KBM-7 (cell line): ENCODE data around the gene CMIP.

ENCODE experiments used
- DNase-seq: peaks from one replicate; pipeline ENCODE4 v3.0.0-alpha.2; 2015
- in situ Hi-C: fragments of 300-500 bp; cut with MboI; formaldehyde crosslinking; loops from 2 replicates; pipeline ENCODE4 v1.14.3; 2020; ENCODE audit warnings: low sequenced_read_pairs, low pct_unique_long_range_greater_than_20kb, mixed read lengths

Gene CMIP

DNA sequence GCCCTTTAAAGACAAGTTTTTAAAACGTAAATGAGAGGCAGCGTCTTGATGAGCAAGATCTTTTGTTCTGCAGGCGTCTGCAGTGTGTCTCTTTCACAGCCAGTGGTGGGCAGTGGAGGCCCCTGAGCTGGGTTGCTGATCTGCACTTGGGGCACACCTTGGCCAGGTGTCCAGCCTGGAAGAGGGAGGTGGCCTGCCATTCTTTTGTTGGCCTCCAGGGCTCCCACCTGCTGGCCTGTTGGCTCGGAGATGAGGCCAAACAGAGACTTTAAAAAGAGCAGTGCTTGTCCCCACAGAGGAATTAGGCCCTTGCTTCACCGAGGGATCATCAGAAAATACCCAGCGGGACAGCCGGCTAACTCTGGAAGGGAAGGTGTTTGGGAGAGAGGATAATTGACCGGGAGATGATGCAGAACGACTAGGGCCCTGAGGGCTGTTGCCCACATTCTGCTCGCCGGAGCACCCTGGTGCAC lies 188.6 kb downstream of the CMIP start:
- DNase-seq = no peak
- in situ Hi-C loops = no loop called here

DNA sequence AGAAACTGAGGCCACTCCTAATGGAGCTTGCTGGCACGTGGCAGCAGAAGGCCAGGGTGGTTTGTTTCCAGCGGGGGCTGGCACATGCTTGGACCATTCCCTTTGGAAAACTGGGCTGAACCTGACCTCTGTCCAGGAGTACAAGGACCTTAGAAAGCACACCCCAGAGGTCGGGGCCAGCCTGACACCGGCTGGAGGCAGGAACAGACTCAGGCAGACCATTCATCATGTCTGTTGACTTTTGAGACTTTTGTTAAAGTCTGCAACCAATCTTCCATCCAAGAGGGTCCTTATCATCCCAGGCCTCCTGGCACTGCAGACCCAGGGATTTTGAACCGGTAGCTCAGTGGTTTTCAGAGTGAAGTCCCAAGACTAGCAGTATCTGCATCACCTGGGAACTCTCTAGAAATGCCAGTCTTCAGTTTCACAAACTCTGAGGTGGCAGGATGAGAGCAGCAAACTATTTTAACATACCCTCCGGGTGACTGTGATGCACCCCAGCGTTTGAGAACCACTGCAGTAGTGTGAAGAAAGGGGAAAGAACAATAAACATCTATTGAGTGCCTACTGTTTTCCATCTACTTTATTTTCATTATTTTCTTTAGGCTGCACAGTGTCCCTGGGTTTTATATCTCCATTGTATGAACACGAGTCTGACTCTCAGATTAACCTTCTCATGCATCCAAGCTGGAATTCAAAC lies 189.2 kb downstream of the CMIP start:
- no peak for DNase-seq
- in situ Hi-C loops = no loop called here

DNA sequence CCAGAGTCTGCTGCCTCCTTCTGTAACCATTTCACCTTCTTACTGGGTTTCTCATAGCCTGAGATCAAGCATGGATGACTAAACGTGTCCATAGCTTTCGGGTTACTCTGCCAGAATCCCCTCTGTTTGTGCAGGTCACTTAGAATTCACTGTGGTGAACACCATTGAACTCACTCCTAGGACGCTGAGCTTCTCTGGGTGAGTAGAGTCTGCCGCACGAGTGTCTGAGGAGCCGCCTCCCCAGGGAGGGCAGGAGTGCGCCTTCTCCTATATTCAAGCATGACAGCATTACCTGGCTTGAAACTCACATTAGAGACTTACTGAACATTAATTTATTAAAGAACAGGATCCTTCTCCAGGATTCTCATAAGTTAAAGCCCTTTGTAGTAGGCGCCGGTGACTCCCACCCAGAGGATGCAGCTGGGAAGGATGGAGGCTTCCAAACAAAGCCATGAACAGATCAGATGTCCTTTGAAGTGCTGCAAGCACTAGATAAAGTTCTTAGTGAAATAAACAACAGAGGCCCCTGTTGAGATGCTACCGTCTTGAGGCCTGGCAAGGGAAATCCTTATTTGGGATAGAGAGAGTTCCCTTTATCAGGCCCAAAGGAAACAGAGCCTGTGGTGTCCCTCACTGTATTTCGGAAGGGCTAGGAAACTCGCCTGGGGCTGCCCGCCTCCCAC lies 189.9 kb downstream of the CMIP start:
- in situ Hi-C loops = no loop called here

DNA sequence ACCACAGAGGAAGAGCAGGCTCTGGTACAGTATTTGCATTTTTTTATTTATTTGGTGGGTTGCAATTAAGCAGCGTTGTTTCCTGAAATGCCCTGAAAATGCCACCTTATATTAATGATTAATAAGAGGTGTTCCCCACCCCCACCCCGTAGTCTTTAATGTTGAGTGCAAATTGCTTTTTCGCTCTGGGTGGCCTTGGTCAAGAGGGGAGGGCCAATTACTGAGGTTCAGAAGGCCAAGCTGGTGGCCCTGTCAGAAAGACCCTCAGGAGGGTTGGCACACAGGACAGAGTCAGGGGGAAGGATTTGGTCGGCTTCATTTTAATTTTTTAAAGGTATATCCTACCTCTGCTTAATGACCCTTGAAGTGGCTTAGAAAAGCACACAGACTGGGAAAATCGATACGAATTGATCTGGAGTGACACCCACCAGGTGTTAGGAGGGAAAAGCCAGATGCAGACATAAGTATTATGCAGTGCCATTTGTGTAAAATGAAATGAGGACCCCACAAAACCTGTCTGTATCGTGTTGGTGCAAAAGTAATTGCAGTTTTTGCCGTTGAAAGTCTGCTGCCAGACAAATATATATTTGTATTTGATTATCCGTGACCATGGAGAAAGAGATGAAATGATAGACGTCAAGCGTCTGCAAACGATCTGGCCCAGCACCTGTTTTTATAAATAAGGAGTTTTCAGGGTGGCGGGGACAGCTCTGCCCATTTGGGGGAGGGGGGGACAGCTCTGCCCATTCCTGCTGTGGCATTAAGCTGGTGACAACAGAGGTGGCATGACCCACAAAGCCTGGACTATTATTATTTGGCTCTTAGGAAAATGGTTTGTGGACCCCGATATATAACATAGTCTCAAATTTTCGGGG lies 190.7 kb downstream of the CMIP start:
- in situ Hi-C loops = no loop called here
- no peak for DNase-seq

More for the DNA sequence above, 189.9 kb downstream of the CMIP start:
- peak; percentile 15 for DNase-seq

DNA sequence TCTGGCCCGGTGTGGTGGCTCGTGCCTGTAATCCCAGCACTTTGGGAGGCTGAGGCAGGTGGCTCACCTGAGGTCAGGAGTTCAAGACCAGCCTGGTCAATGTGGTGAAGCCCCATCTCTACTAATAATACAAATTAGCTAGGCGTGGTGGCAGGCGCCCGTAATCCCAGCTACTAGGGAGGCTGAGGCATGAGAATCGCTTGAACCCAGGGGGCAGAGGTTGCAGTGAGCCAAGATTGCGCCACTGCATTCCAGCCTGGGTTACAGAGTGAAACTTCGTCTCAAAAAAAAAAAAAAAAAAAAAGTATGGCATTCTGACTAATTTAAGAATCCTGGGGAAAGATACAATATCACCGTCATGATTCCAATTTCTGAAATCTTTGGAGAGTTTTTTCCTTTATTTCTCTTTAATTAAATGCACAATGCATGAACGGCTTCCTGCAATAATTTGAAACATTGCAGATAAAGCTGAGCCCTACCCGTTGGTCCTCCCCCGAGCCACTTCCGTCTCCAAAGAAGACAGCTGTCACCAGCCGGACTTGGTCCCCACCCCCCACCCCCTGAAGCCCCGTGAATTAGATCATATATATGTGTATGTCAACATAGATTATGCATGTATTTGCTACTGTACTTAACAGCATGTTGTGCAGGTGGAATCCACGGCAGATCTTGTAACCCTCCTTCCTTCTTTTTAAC lies 191.8 kb downstream of the CMIP start:
- peak; percentile 40 for DNase-seq
- in situ Hi-C loops = no loop called here

DNA sequence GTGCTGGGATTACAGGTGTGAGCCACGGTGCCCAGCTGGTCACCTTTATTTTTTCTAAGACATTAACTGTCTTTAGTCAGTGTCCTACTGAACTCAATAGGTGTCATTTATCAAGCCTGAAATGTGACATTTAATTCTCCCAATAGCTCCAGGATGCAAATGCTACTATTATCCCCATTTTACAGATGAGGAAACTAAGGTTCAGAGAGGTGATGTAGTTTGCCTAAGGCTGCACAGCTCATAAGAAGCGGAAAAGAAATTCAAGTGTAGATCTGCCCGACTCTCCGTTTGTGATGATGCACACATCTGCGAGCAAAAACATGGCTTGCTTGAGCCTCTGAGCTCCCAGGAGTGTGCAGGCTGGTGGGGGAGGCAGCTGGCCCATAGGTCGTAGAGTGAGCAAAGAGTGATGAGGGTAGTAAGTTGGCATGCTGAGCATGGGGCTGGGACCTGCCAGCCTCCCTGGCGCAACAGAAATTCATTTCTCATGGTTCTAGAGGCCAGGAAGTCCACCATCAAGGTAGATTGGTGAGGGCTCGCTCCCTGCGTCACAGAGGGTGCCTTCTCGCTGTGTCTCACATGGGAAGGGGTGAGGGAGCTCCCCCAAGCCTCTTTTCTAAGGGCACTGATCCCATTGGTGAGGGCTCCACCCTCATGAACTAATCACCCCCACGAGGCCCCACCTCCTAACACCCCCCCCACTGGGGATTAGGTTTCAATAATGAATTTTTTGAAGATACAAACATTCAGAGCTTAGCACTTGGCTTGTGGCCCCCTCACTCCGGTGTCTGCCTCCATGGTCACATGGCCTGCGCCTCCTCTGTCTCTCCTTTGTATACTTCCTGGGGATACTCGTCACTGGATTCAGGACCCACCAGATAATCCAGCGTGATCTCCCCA lies 193.0 kb downstream of the CMIP start:
- in situ Hi-C loops = no loop called here
- no peak for DNase-seq

DNA sequence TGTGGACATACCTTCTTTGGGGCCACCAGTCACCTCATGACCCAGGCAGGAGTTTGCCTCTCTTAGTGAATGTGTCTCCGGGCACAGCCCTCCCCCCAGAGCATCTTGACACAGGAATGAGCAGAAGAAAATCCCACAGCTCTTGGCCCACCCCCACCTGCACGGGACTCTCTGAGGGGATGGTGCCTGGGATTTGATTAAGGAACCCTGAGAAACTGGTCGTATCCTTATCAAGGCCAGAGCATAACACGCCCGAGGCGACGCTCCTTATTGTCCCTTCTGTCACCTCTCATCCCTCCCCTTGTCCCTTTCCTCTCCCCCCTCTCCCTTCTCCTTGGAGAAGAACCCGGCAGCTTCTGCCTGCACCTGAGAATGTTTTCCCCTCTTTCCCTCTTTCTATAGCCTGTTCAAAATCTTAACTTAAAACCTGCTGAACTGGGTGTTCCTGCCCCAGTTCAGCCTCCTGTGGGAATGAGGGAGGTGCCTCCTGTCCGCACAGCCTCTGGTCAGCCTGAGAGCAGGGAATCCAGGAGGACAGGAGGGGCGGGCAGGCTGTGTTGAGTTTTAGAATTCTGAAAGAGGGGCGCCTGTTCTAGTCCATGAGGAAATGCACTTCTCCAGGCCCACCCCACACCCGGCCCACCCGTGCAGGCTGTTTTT lies 193.8 kb downstream of the CMIP start:
- in situ Hi-C loops = no loop called here

DNA sequence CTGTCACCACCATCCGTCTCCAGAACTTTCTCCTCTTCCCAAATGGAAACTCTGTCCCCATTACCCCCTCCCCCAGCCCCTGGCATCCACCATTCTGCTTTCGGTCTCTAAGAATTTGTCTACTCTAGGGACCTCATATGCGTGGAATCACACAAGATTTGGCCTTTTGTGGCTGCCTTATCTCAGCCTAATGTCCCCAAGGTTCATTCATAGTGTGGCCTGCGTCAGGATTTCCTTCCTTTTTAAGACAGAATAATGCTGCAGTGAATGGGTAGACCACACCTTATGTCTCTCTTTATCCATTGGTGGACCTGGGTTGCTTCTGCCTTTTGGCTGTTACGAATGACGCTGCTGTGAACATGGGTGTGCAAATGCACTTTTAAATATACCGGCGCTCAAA lies 194.7 kb downstream of the CMIP start:
- no peak for DNase-seq
- in situ Hi-C loops = no loop called here

More for the DNA sequence above, 193.8 kb downstream of the CMIP start:
- no peak for DNase-seq

DNA sequence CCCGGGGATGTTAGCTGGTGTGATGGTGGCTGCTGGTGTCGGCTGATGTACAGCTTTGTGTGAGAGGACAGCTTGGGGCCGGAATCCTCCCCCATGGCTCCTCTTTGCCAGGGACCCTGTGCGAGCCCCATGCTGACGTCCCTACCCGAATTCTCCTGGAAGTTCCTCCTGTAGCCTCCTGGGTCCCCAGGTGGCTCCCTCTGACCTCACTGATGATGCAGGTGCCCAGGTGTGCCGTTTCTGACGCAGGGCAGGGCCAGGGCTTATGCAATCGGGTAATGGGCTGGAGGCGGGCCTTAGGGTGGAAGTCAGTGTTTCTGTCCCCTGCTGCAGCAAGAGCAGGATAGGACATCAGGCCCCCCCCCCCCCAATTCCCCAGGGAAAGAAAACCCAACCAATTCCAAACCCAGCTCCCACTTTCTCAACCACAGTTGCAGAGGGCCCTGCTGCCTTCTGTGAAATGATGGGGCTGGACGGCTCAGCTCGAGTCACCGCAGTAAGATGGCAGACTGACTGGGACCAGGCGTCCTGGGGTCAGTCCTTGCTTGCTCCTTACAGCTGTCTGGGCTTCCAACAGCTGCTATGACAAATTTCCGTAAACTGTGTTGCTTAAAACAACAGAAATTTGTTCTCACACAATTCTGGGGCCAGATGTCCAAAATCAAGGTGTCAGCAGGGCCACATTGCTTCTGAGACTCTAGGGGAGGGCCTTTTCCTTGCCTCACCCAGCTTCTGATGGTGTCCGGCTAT lies 195.5 kb downstream of the CMIP start:
- no peak for DNase-seq
- in situ Hi-C loops = no loop called here

DNA sequence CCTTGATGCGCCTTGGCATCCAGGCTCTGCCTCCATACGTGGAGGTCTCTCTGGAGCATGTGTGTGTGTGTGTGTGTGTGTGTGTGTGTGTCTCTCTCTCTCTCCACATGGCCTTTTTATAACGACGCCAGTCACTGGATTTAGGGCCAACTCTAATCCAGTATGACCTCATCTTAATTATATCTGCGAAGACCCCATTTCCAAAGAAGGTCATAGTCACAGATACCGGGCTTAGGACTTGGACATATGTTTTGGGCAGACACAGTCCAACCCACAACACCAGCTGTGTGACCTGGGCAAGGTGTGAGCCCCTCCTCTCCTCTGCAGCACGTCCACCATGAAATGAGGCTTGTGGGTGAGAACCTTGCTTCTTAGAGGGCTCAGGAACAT lies 196.1 kb downstream of the CMIP start:
- no peak for DNase-seq
- in situ Hi-C loops = no loop called here

DNA sequence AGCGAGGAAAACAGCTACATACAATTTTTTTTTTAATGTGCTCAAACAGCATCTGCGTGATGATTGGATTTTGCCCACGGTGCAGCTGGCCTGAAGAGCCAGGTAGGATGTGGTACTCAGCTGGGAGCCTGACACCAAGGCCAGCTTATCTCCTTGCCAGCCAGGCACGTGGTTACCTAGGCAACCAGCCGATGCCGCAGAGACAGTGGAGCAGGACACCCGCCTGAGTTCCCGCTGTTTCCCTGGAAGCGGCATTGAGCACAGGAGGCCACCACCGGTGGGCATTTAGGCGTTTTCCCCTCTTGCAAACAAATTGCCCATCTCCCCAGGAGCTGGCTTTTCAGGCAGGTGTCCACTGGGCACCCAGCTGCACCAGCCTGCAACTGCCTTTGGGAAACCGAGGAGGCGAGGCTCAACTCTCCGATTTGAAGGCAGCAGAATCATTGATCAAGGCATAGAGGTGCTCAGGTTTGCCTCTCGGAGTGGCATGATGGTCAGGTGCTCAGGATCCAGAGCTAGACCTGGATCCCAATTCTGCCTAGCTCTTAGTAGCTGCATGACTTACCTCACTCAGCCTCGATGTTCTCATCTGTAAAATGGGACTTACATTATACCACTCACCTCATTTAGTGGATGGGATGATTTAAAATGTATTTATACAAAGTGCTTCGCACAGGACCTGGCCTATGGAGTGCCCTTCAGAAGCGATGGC lies 196.9 kb downstream of the CMIP start:
- no peak for DNase-seq
- in situ Hi-C loops = no loop called here

DNA sequence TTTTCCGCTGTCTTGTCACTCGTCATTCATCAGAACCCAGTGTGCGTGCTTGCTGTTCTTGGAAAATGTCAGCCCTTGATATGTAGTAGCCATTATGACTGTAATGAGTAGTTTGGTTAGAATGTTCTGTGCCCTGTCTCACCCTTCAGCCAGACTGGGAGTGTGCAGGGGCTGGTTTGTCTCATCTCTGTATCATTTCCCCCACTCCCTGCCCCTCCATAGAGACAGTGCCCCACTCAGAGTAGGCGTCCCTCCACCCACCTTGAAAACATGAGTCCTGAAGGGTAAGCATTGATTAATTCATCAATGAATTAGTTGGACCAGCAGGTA lies 197.5 kb downstream of the CMIP start:
- no peak for DNase-seq
- in situ Hi-C loops = no loop called here

DNA sequence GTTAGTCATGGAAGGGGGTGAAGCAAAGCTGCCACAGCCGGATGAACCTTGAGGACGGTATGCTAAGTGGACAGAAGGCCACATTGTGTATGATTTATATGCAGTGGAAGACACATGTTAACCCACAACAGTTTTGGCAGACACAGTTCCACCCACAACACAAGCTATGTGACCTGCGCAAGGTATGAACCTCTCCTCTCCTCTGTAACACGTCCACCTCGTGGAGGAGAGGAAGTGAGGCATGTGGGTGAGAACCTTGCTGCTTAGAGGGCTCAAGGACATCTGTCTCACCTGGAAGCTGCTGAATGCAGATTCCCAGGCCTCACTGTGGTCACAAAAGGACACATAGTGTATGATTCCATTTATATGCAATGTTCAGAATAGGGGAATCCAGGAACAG lies 198.3 kb downstream of the CMIP start:
- in situ Hi-C loops = no loop called here
- no peak for DNase-seq

DNA sequence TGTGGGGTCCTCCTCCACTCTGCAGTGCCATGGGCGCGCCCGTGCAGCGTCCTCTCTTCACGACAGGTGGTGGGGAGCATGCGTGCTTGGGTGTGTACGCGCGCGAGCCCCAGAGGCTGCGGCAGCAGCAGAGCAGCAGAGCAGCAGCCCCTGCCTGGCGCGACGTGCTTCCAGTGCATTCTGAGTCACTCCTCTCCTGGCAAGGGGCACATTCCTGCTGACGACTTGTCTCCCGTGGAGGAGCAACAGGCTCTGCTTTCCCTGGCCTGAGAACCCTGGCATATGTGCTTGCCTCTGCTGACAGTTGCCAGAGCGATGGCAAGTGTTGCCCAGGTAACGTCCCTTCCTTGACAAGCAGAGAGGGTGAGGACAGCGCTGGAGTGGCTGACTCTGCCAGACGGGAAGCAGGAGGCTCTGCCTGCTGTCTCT lies 200.7 kb downstream of the CMIP start:
- in situ Hi-C loops = no loop called here
- DNase-seq = no peak

DNA sequence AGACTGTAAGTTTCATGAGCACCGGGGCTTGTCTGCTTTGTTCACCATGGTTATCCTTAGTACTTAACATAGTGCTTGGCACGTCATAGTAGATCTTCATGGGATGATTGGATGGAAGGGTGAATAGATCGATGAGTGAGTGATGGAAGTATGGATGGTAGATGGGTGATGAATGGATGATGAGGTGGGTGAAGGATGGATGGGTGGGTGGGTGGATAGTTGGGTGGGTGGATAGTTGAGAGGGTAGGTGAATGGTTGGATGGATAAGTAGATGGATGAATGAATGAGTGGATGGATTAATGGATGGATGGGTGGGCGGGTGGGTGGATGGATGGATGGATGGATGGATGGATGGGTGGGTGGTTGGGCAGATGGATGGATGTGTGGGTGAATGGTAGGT lies 201.3 kb downstream of the CMIP start:
- DNase-seq = no peak

DNA sequence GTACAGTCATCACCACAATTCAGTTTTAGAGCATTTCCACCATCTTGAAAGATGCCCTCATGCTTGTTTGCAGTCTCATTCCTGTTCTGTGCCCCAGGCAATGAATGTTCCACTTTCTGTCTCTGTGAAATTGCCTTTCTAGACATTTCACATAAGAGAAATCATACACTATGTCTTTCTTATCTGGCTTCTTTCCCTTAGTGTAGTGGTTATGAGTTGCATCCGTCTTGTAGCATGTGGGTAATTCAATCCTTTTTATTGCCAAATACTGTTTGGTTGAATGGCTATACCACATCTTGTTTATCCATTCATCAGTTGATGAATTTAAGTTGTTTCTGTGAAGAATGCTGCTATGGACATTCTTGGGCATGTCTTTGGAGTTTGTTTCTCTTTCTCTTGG lies 202.0 kb downstream of the CMIP start:
- DNase-seq = no peak
- in situ Hi-C loops = no loop called here

More for the DNA sequence above, 201.3 kb downstream of the CMIP start:
- in situ Hi-C loops = no loop called here

DNA sequence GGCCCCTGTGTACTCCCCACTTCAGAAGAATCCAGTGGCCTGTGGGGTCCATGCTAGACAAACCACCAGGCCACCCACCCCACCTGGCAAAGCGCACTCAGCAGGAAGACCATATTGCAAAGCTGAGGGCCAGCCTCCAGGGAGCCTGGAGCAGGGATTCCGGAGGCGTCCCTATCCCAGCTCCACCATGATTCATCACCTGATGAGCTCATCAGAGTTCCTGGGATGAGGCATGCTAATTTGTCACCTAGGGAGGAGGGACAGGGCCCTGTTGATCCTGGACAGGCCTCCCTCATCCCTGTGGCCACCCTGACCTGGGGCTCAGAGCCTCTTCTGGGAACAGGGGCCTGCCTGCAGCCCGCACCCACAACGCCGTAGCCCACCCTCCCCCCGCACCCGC lies 202.9 kb downstream of the CMIP start:
- in situ Hi-C loops = no loop called here
- no peak for DNase-seq
